IMR-90 (cell line): Measurements from ENCODE around the gene CCDC69. TPM values are rescaled to one million over a fixed set of nuclear protein-coding genes. Genes with fewer than 3 reads are reported as not detected.

Source experiments
- ATAC-seq: fragments of 200-7000 bp; cut with Tn5 transposase; 2 replicates; pipeline ENCODE4 v1.9.1; 2020; ENCODE audit warnings: low read depth, mild to moderate bottlenecking, moderate library complexity
- BruUV-seq: library from RNA; stranded (reverse); fragments of 400-500 nt; replicated peaks from 2 replicates; lab custom pipeline; 2021; lab: Mats Ljungman, UMichigan
- CTCF ChIA-PET: fragments of 300-600 bp; formaldehyde crosslinking; extraction: SDS; loops from one replicate; lab custom pipeline; 2021; ENCODE audit warnings: antibody characterized with exemption; lab: Yijun Ruan, JAX
- POLR2A ChIA-PET: fragments of 300-600 bp; sonication (Branson Sonifier 250); formaldehyde crosslinking; loops from one replicate; lab custom pipeline; 2022; ENCODE audit warnings: antibody characterized with exemption; ENCODE audit not compliant: unreplicated experiment; lab: Charles Lee
- DNase-seq: peaks from one replicate; pipeline ENCODE4 v3.0.0; 2013
- H2AFZ ChIP-seq: replicated peaks from 2 replicates; pipeline ENCODE3; 2013; ENCODE audit warnings: low read length, mild to moderate bottlenecking; ENCODE audit not compliant: poor library complexity
- H2AK5ac ChIP-seq: 2 replicates; pipeline ENCODE4 v1.6.1; 2013; ENCODE audit warnings: low read depth, low read length, inconsistent platforms
- H2AK9ac ChIP-seq: replicated peaks from 2 replicates; pipeline ENCODE3; 2013; ENCODE audit warnings: mild to moderate bottlenecking, low read depth, low read length, moderate library complexity; ENCODE audit not compliant: poor library complexity
- H2BK120ac ChIP-seq: 2 replicates; pipeline ENCODE4 v1.6.1; 2013; ENCODE audit warnings: low read depth, low read length, inconsistent platforms
- H2BK15ac ChIP-seq: 3 replicates; pipeline ENCODE4 v1.6.1; 2013; ENCODE audit warnings: low read depth, low read length, inconsistent platforms
- H2BK20ac ChIP-seq: 2 replicates; pipeline ENCODE4 v1.6.1; 2013; ENCODE audit warnings: low read depth, mild to moderate bottlenecking, inconsistent platforms, low read length, moderate library complexity
- H2BK5ac ChIP-seq: 2 replicates; pipeline ENCODE4 v1.6.1; 2013; ENCODE audit warnings: mild to moderate bottlenecking, low read depth, low read length, inconsistent platforms; ENCODE audit not compliant: poor library complexity, severe bottlenecking
- H3K14ac ChIP-seq: replicated peaks from 2 replicates; pipeline ENCODE4 v1.6.1; 2013; ENCODE audit warnings: low read depth, low read length, inconsistent platforms
- H3K18ac ChIP-seq: 2 replicates; pipeline ENCODE4 v1.6.1; 2013; ENCODE audit warnings: low read depth, low read length, control low read depth
- H3K23ac ChIP-seq: 2 replicates; pipeline ENCODE4 v1.6.1; 2013; ENCODE audit warnings: low read depth, low read length, inconsistent platforms
- H3K27ac ChIP-seq: 2 replicates; pipeline ENCODE4 v1.5.1; 2013; ENCODE audit warnings: mild to moderate bottlenecking, control low read depth, low read length; ENCODE audit not compliant: insufficient read depth
- H3K27me3 ChIP-seq: 2 replicates; pipeline ENCODE4 v1.6.1; 2013; ENCODE audit warnings: low read length; ENCODE audit not compliant: control insufficient read depth, insufficient read depth
- H3K36me3 ChIP-seq: 2 replicates; pipeline ENCODE4 v1.6.1; 2013; ENCODE audit warnings: low read length, mixed read lengths; ENCODE audit not compliant: control insufficient read depth, insufficient read depth
- H3K4ac ChIP-seq: 2 replicates; pipeline ENCODE4 v1.6.1; 2013; ENCODE audit warnings: low read depth, low read length, inconsistent platforms
- H3K4me1 ChIP-seq: 2 replicates; pipeline ENCODE4 v1.6.1; 2013; ENCODE audit warnings: low read length, mixed read lengths; ENCODE audit not compliant: control insufficient read depth, insufficient read depth
- H3K4me2 ChIP-seq: 2 replicates; pipeline ENCODE4 v1.6.1; 2013; ENCODE audit warnings: low read depth, mild to moderate bottlenecking, control low read depth, low read length, moderate library complexity
- H3K4me3 ChIP-seq: 2 replicates; pipeline ENCODE4 v1.5.1; 2013; ENCODE audit warnings: low read depth, mild to moderate bottlenecking, control low read depth, low read length, moderate library complexity; ENCODE audit not compliant: insufficient read depth
- H3K56ac ChIP-seq: 2 replicates; pipeline ENCODE4 v1.6.1; 2013; ENCODE audit warnings: low read length, inconsistent platforms; ENCODE audit not compliant: insufficient read depth; ENCODE audit errors: extremely low read depth
- H3K79me1 ChIP-seq, 2 experiments: 2 replicates each; pipeline ENCODE4 v1.6.1; 2013; ENCODE audit warnings: low read length in 2 of 2, inconsistent platforms in 1 of 2, low read depth in 1 of 2
- H3K9ac ChIP-seq: 2 replicates; pipeline ENCODE4 v1.6.1; 2013; ENCODE audit warnings: low read depth, low read length, control low read depth
- H3K9me1 ChIP-seq: 2 replicates; pipeline ENCODE4 v1.6.1; 2013; ENCODE audit warnings: low read length, inconsistent platforms; ENCODE audit not compliant: insufficient read depth
- H3K9me3 ChIP-seq: 2 replicates; pipeline ENCODE4 v1.6.1; 2013; ENCODE audit warnings: low read length; ENCODE audit not compliant: control insufficient read depth, insufficient read depth
- H4K20me1 ChIP-seq: 2 replicates; pipeline ENCODE4 v1.6.1; 2013; ENCODE audit warnings: low read length, inconsistent platforms; ENCODE audit not compliant: insufficient read depth
- H4K5ac ChIP-seq: 2 replicates; pipeline ENCODE4 v1.6.1; 2013; ENCODE audit warnings: mild to moderate bottlenecking, low read depth, low read length, control low read depth
- H4K8ac ChIP-seq, 2 experiments: 2 replicates each; pipeline ENCODE4 v1.6.1; 2013; ENCODE audit warnings: low read depth in 2 of 2, low read length in 2 of 2, control low read depth in 1 of 2, inconsistent platforms in 1 of 2
- H4K91ac ChIP-seq: 2 replicates; pipeline ENCODE4 v1.6.1; 2013; ENCODE audit warnings: low read depth, low read length, inconsistent platforms; ENCODE audit not compliant: insufficient read depth
- CEBPB ChIP-seq: IDR thresholded peaks from 2 replicates; pipeline ENCODE4 v1.6.1; 2012; ENCODE audit warnings: low read depth, low read length, improper control_type of control experiment
- CHD1 ChIP-seq: IDR thresholded peaks from 2 replicates; pipeline ENCODE4 v1.6.1; 2012; ENCODE audit warnings: low read depth, low read length, improper control_type of control experiment
- FOS ChIP-seq: fragments of 150-350 bp; IDR thresholded peaks from 2 replicates; pipeline ENCODE4 v1.6.1; 2016; ENCODE audit warnings: low read depth, low read length
- MAZ ChIP-seq: IDR thresholded peaks from 2 replicates; pipeline ENCODE4 v1.6.1; 2012; ENCODE audit warnings: low read depth, mild to moderate bottlenecking, low read length, improper control_type of control experiment, moderate library complexity, borderline replicate concordance
- MXI1 ChIP-seq: IDR thresholded peaks from 2 replicates; pipeline ENCODE4 v1.6.1; 2012; ENCODE audit warnings: low read depth, mild to moderate bottlenecking, low read length, moderate library complexity, borderline replicate concordance
- RAD21 ChIP-seq: IDR thresholded peaks from 2 replicates; pipeline ENCODE4 v1.6.1; 2012; ENCODE audit warnings: low read length, improper control_type of control experiment
- RFX5 ChIP-seq: IDR thresholded peaks from 2 replicates; pipeline ENCODE4 v1.8.0; 2012; ENCODE audit warnings: low read depth, mild to moderate bottlenecking, low read length, moderate library complexity
- WGBS, 2 experiments: methylation state at CpG; one replicate each; pipeline versions ENCODE4 v1.1.5 to v1.1.7; 2013; ENCODE audit warnings: missing lambda C conversion rate in 2 of 2; ENCODE audit not compliant: insufficient read length in 1 of 2; ENCODE audit errors: extremely low coverage in 2 of 2; 5-methylcytosine and 5-hydroxymethylcytosine counted together
- dilution Hi-C: fragments of 300-500 bp; cut with HindIII; formaldehyde crosslinking; loops from one replicate; pipeline ENCODE4 v1.14.3; 2018; ENCODE audit warnings: low sequenced_read_pairs; ENCODE audit not compliant: unreplicated experiment
- in situ Hi-C: fragments of 300-500 bp; cut with MboI; formaldehyde crosslinking; loops from 3 replicates; pipeline ENCODE4 v1.14.3; 2019; ENCODE audit warnings: low sequenced_read_pairs, inconsistent platforms, mixed read lengths
- intact Hi-C: fragments of 100-400 bp; cut with micrococcal nuclease; formaldehyde crosslinking; loops from 2 replicates; pipeline ENCODE4 v1.10.0; 2022
- polyA plus RNA-seq, 3 experiments: library from polyadenylated mRNA; depleted of rRNA; stranded (reverse); fragments of >200 nt; gene quantifications; 2 replicates each; pipeline ENCODE4 v1.2.3, GENCODE V29; 2012; ENCODE audit warnings: low replicate concordance in 1 of 3
- total RNA-seq: library from RNA; depleted of rRNA; stranded (reverse); fragments of >200 nt; gene quantifications from 2 replicates; pipeline ENCODE4 v1.2.3, GENCODE V29; 2012
- TF ChIP-seq, protein P1 (sequence below): conservative IDR thresholded peaks from 2 replicates; pipeline ENCODE4 v1.5.1; 2012; ENCODE audit warnings: mild to moderate bottlenecking, low read depth, low read length, improper control_type of control experiment
- TF ChIP-seq, protein P2 (sequence below): fragments of 150-350 bp; IDR thresholded peaks from 2 replicates; pipeline ENCODE4 v1.6.1; 2016; ENCODE audit warnings: low read depth, mild to moderate bottlenecking, low read length, moderate library complexity, borderline replicate concordance
- TF ChIP-seq, protein P3 (sequence below): fragments of 150-350 bp; IDR thresholded peaks from 2 replicates; pipeline ENCODE4 v1.6.1; 2017; ENCODE audit warnings: mild to moderate bottlenecking, antibody characterized with exemption, low read length, low read depth

Gene CCDC69
- total and polyA plus RNA-seq, 2 of the 4 experiments (the other 2 are of a cell fraction): 0.36 to 0.48 TPM

DNA sequence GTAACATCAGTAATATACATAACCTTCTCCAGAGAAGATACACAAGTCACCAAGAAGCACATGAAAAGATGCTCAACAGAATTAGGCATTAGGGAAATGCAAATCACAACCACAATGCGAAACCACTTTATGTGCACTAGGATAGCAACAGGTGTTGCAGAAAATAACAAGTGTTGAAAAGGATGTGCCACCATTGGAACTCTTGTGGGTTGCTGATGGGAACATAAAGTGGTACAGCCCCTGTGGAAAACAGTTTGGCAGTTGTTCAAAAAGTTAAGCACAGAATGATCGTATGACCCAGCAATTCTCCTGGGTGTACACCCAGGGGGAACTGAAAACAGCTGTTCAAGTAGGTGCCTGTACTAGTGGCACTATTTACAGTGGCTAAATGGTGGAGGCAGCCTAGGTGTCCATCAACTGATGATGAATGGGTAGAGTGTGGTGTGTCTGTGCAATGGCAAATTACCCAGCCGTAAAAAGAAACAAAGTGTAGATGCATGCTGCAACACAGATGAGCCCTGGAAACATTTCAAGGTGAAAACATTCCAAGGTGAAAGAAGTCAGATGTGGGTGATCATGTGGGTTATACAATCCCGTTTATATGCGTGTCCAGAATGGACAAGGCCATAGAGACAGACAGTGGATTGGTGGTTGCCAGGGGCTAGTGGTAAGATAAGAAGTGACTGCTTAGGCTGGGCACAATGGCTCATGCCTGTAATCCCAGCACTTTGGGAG lies 27.2 kb downstream of the CCDC69 start:
- Histone ChIP-seq H3K36me3 (no peaks in the 10 kb centered on the region), H3K79me1 (no peaks in the 10 kb centered on the region), H3K4me3 (no peak overlapping the region), H3K4ac (no peak overlapping the region), H2BK20ac (no peak overlapping the region), H3K4me1 (no peaks in the 10 kb centered on the region), H3K27me3 (peaks cover 8% of the 10 kb centered on the region), H3K4me2 (no peak overlapping the region), H2BK5ac (no peak overlapping the region), H2BK120ac (no peak overlapping the region), H3K27ac (no peak overlapping the region), H4K8ac (no peak overlapping the region), H3K56ac (no peak overlapping the region), H4K5ac (no peak overlapping the region), H2AFZ (no peak overlapping the region), H3K9me3 (peaks cover 1% of the 10 kb centered on the region; the same call in 1 of the 2 replicates), H3K23ac (no peak overlapping the region), H2AK5ac (no peak overlapping the region), H3K18ac (no peak overlapping the region), H4K91ac (no peak overlapping the region), H2BK15ac (no peak overlapping the region), H2AK9ac (no peak overlapping the region), H4K20me1 (no peaks in the 10 kb centered on the region), H3K9ac (no peak overlapping the region), H3K9me1 (no peaks in the 10 kb centered on the region), H3K14ac (no peak overlapping the region)
- in situ Hi-C loops (no loop called here), dilution Hi-C loops (no loop called here), intact Hi-C loops (no loop called here)
- 37% methylated on average over 2 of the region's 5 CpGs; no CpG with 5 or more reads in 1 of the 2 experiments for WGBS, 2 experiments
- TF ChIP-seq, protein P1, sequence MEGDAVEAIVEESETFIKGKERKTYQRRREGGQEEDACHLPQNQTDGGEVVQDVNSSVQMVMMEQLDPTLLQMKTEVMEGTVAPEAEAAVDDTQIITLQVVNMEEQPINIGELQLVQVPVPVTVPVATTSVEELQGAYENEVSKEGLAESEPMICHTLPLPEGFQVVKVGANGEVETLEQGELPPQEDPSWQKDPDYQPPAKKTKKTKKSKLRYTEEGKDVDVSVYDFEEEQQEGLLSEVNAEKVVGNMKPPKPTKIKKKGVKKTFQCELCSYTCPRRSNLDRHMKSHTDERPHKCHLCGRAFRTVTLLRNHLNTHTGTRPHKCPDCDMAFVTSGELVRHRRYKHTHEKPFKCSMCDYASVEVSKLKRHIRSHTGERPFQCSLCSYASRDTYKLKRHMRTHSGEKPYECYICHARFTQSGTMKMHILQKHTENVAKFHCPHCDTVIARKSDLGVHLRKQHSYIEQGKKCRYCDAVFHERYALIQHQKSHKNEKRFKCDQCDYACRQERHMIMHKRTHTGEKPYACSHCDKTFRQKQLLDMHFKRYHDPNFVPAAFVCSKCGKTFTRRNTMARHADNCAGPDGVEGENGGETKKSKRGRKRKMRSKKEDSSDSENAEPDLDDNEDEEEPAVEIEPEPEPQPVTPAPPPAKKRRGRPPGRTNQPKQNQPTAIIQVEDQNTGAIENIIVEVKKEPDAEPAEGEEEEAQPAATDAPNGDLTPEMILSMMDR: no peak
- no peak for TF ChIP-seq CEBPB
- no peak for TF ChIP-seq FOS
- TF ChIP-seq RFX5: no peak
- TF ChIP-seq, protein P2, sequence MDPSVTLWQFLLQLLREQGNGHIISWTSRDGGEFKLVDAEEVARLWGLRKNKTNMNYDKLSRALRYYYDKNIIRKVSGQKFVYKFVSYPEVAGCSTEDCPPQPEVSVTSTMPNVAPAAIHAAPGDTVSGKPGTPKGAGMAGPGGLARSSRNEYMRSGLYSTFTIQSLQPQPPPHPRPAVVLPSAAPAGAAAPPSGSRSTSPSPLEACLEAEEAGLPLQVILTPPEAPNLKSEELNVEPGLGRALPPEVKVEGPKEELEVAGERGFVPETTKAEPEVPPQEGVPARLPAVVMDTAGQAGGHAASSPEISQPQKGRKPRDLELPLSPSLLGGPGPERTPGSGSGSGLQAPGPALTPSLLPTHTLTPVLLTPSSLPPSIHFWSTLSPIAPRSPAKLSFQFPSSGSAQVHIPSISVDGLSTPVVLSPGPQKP: no peak
- no peak for TF ChIP-seq CHD1
- TF ChIP-seq MAZ: no peak
- TF ChIP-seq, protein P3, sequence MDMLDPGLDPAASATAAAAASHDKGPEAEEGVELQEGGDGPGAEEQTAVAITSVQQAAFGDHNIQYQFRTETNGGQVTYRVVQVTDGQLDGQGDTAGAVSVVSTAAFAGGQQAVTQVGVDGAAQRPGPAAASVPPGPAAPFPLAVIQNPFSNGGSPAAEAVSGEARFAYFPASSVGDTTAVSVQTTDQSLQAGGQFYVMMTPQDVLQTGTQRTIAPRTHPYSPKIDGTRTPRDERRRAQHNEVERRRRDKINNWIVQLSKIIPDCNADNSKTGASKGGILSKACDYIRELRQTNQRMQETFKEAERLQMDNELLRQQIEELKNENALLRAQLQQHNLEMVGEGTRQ: no peak
- TF ChIP-seq RAD21: no peak
- no peak for TF ChIP-seq MXI1
- BruUV-seq: no TSS peak
- POLR2A ChIA-PET: no interaction called here
- ATAC-seq: no peak
- CTCF ChIA-PET: no interaction called here
- DNase-seq: no peak
